ENCODE results near the gene S100A7.

DNA sequence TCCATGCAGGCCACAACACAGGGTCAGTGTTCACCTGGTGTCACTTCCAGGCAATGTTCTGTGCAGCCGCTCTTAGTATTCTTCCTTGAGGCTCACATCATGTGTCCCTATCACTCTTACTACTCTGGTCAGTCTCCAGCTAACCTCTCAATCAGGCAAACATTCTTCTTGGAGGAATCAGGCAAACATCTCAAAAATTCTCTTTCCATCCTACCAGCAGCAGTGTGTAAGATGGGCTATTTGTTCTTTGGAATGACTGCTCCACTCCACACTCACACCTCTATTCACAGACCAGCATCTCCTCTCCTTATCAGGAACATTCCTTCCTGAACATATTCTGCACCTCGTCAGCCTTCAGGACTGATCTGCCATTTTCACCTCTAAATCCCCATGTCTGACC lies 40.1 kb downstream of the S100A7 start:
- TF ChIP-seq, protein P1, sequence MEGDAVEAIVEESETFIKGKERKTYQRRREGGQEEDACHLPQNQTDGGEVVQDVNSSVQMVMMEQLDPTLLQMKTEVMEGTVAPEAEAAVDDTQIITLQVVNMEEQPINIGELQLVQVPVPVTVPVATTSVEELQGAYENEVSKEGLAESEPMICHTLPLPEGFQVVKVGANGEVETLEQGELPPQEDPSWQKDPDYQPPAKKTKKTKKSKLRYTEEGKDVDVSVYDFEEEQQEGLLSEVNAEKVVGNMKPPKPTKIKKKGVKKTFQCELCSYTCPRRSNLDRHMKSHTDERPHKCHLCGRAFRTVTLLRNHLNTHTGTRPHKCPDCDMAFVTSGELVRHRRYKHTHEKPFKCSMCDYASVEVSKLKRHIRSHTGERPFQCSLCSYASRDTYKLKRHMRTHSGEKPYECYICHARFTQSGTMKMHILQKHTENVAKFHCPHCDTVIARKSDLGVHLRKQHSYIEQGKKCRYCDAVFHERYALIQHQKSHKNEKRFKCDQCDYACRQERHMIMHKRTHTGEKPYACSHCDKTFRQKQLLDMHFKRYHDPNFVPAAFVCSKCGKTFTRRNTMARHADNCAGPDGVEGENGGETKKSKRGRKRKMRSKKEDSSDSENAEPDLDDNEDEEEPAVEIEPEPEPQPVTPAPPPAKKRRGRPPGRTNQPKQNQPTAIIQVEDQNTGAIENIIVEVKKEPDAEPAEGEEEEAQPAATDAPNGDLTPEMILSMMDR (IDR thresholded peaks at IDR 0.05), result no peak
- no peak for TF ChIP-seq POLR2A (IDR thresholded peaks at IDR 0.05)

All from testis (tissue), 2 donors.